ENCODE data around the gene ASIP. TPM values are rescaled to one million over a fixed set of nuclear protein-coding genes. Genes with fewer than 3 reads are reported as not detected.

The ASIP gene
- total and polyA plus RNA-seq, 2 of the 13 experiments (the other 11 are each of a cell fraction or from before 2014, with no cell fraction given): not detected

GRCh38 chr20:34254979-34255378 lies 13.8 kb downstream of the ASIP start (continued):
- TF ChIP-seq, protein P1, sequence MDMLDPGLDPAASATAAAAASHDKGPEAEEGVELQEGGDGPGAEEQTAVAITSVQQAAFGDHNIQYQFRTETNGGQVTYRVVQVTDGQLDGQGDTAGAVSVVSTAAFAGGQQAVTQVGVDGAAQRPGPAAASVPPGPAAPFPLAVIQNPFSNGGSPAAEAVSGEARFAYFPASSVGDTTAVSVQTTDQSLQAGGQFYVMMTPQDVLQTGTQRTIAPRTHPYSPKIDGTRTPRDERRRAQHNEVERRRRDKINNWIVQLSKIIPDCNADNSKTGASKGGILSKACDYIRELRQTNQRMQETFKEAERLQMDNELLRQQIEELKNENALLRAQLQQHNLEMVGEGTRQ (IDR thresholded peaks at IDR 0.05; ENCODE audit: low read depth, low read length): no peak
- TF ChIP-seq, protein P1 (CRISPR knock-in tag; IDR thresholded peaks at IDR 0.05; ENCODE audit: borderline replicate concordance): no peak
- no peak for TF ChIP-seq NFIC (IDR thresholded peaks at IDR 0.05; ENCODE audit: low read length)
- no peak for TF ChIP-seq ZBTB8A (CRISPR knock-in tag; IDR thresholded peaks at IDR 0.05; ENCODE audit: borderline replicate concordance, low read depth)
- no peak for TF ChIP-seq HCFC1 (IDR thresholded peaks at IDR 0.05; ENCODE audit: low read depth, low read length)
- TF ChIP-seq, protein P2, sequence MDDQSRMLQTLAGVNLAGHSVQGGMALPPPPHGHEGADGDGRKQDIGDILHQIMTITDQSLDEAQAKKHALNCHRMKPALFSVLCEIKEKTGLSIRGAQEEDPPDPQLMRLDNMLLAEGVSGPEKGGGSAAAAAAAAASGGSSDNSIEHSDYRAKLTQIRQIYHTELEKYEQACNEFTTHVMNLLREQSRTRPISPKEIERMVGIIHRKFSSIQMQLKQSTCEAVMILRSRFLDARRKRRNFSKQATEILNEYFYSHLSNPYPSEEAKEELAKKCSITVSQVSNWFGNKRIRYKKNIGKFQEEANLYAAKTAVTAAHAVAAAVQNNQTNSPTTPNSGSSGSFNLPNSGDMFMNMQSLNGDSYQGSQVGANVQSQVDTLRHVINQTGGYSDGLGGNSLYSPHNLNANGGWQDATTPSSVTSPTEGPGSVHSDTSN (CRISPR knock-in tag; IDR thresholded peaks at IDR 0.05; ENCODE audit: borderline replicate concordance): no peak
- TF ChIP-seq ZMAT5 (CRISPR knock-in tag; IDR thresholded peaks at IDR 0.05; ENCODE audit: borderline replicate concordance, low read depth): no peak
- TF ChIP-seq ARID3A (IDR thresholded peaks at IDR 0.05; ENCODE audit: low read depth, low read length): peak; percentile 58; the same call in 1 of the 2 replicates
- no peak for TF ChIP-seq ZNF251 (CRISPR knock-in tag; IDR thresholded peaks at IDR 0.05)
- no peak for TF ChIP-seq FIP1L1 (IDR thresholded peaks at IDR 0.05; ENCODE audit: borderline replicate concordance, insufficient read depth, low read depth, low read length)
- 0 out of 2 replicates have a peak, but pooled peaks have one; percentile 4 for TF ChIP-seq KDM5B (CRISPR knock-in tag; IDR thresholded peaks at IDR 0.05; ENCODE audit: borderline replicate concordance)
- peak; percentile 28; the same call in 1 of the 2 replicates for TF ChIP-seq CREM (IDR thresholded peaks at IDR 0.05)
- no peak for TF ChIP-seq CREM (CRISPR knock-in tag; IDR thresholded peaks at IDR 0.05)
- TF ChIP-seq ZNF775 (CRISPR knock-in tag; IDR thresholded peaks at IDR 0.05; ENCODE audit: borderline replicate concordance): no peak
- TF ChIP-seq YY1 (IDR thresholded peaks at IDR 0.05; ENCODE audit: insufficient read depth, insufficient replicate concordance, low read depth, low read length): no peak
- no peak; the same call in 1 of the 2 replicates for TF ChIP-seq ZNF350 (CRISPR knock-in tag; IDR thresholded peaks at IDR 0.05; ENCODE audit: borderline replicate concordance, low read depth)
- TF ChIP-seq ISX (CRISPR knock-in tag; conservative IDR thresholded peaks at IDR 0.05): no peak
- no peak for TF ChIP-seq ZNF766 (CRISPR knock-in tag; IDR thresholded peaks at IDR 0.05; ENCODE audit: borderline replicate concordance)
- no peak for TF ChIP-seq ARID2 (CRISPR knock-in tag; IDR thresholded peaks at IDR 0.05; ENCODE audit: borderline replicate concordance)
- no peak; the same call in 1 of the 2 replicates for TF ChIP-seq FOSL2 (CRISPR knock-in tag; IDR thresholded peaks at IDR 0.05)
- TF ChIP-seq RBM39 (IDR thresholded peaks at IDR 0.05; ENCODE audit: low read depth, low read length, poor library complexity, severe bottlenecking): no peak
- no peak for TF ChIP-seq SYNCRIP (IDR thresholded peaks at IDR 0.05; ENCODE audit: insufficient read depth, low read depth, low read length)
- no peak for TF ChIP-seq ZNF180 (CRISPR knock-in tag; IDR thresholded peaks at IDR 0.05; ENCODE audit: borderline replicate concordance, low read depth)
- TF ChIP-seq ZBTB38 (CRISPR knock-in tag; IDR thresholded peaks at IDR 0.05): no peak
- no peak for TF ChIP-seq RAD51 (IDR thresholded peaks at IDR 0.05; ENCODE audit: borderline replicate concordance)

All from HepG2 (cell line).